ENCODE data around the gene LAMA4. TPM values are rescaled to one million over a fixed set of nuclear protein-coding genes. Genes with fewer than 3 reads are reported as not detected.

LAMA4 gene
- total RNA-seq, 1 donor from 2014 or later = 103 TPM

DNA sequence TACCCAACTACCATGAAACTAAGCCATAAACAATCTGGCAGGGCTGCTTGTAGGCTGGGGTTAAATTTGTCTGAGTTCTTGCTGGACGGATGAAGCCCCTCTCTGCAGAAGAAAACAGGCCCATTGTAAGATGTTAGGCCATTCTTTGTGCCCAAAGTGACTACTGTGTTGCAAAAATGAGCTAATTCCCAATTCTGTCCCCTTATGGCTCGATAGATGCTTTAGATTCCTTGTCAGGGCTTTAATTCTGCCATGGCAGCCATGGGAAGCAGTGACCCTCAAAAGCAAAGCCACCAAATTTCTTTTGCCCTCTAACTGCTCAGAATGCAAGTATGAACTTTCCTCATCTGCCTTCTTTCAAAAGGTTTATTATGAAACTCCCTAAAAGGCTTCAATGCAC, 45.2 kb downstream of the LAMA4 start:
- H3K27me3 ChIP-seq (ENCODE audit: low read depth) = no peaks in the 10 kb centered on the region
- H3K4me3 ChIP-seq = no peak overlapping the region
- intact Hi-C loops (cut with micrococcal nuclease) = no loop called here
- DNase-seq = no peak
- H3K9me3 ChIP-seq (replicated peaks) = no peaks in the 10 kb centered on the region
- H3K27ac ChIP-seq (replicated peaks) = peak overlapping the region; percentile 28
- peaks cover 94% of the 10 kb centered on the region for H3K36me3 ChIP-seq
- TF ChIP-seq, protein P1, sequence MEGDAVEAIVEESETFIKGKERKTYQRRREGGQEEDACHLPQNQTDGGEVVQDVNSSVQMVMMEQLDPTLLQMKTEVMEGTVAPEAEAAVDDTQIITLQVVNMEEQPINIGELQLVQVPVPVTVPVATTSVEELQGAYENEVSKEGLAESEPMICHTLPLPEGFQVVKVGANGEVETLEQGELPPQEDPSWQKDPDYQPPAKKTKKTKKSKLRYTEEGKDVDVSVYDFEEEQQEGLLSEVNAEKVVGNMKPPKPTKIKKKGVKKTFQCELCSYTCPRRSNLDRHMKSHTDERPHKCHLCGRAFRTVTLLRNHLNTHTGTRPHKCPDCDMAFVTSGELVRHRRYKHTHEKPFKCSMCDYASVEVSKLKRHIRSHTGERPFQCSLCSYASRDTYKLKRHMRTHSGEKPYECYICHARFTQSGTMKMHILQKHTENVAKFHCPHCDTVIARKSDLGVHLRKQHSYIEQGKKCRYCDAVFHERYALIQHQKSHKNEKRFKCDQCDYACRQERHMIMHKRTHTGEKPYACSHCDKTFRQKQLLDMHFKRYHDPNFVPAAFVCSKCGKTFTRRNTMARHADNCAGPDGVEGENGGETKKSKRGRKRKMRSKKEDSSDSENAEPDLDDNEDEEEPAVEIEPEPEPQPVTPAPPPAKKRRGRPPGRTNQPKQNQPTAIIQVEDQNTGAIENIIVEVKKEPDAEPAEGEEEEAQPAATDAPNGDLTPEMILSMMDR (IDR thresholded peaks at IDR 0.05; ENCODE audit: borderline replicate concordance) = no peak
- H3K4me1 ChIP-seq = peaks cover 69% of the 10 kb centered on the region

DNA sequence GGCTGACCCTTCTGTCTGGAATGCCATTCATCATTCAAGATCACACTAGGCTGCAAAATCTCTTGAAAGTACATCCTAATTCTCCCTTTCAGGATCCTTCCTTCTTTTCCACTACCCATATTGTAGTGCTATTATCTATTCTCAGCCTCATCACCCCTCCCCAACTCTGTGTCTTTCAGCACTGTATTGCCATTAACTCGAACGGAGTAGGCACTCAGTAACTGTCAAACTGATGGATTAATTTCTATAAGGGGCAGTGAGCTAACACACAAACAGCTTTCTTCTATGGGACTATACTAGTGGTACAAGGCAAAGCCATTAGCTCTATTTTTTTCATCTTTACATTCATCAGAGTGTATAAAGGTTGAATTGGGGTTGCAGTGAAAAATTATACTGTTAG, 46.6 kb downstream of the LAMA4 start:
- H3K4me1 ChIP-seq = peaks cover 70% of the 10 kb centered on the region
- peaks cover 88% of the 10 kb centered on the region for H3K36me3 ChIP-seq
- no peaks in the 10 kb centered on the region for H3K27me3 ChIP-seq (ENCODE audit: low read depth)
- intact Hi-C loops (cut with micrococcal nuclease) = no loop called here
- H3K4me3 ChIP-seq = no peak overlapping the region
- TF ChIP-seq, protein P1 (IDR thresholded peaks at IDR 0.05; ENCODE audit: borderline replicate concordance) = no peak
- no peaks in the 10 kb centered on the region for H3K9me3 ChIP-seq (replicated peaks)
- DNase-seq = no peak
- no peak overlapping the region for H3K27ac ChIP-seq (replicated peaks)

DNA sequence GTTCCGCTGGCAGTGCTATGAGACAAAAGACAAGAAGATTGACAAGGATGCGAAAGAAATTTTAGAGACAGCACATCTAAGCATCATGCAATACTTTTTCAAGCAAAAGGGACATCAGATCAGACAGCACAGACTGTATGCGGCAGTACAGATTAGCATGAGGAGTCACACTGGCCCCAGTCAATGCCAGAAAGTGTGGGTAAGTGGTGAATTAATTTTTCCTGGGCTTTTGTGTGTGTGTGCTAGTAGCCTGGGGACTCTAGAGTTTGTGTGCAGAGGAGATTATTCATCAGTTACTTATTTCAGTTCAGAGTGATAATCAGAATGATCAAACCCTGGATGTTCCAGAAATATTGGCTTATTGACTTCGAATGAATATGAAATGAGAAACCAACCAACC, 47.2 kb downstream of the LAMA4 start:
- Histone ChIP-seq H3K4me1 (peaks cover 76% of the 10 kb centered on the region), H3K27ac (replicated peaks) (no peak overlapping the region), H3K36me3 (peaks cover 85% of the 10 kb centered on the region), H3K4me3 (no peak overlapping the region), H3K27me3 (ENCODE audit: low read depth) (no peaks in the 10 kb centered on the region), H3K9me3 (replicated peaks) (no peaks in the 10 kb centered on the region)
- intact Hi-C loops (cut with micrococcal nuclease) = no loop called here
- DNase-seq = no peak
- TF ChIP-seq, protein P1 (IDR thresholded peaks at IDR 0.05; ENCODE audit: borderline replicate concordance) = no peak

DNA sequence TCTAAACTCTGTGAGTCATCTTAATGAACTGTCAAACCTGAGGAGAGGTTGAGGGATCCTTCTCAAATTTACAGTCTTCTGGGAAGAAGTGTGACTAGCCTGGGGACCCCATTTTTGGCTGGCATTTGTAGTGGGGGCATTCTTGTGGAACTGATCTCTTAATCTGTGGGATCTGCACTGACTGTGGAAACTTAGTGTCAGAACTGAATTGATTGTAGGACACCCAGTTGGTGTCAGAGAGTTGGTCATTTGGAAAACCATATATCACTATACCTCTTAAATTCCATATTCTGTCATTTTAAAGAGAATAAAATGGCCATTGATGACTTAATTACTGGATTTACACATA, 48.3 kb downstream of the LAMA4 start:
- Histone ChIP-seq H3K27me3 (ENCODE audit: low read depth) (no peaks in the 10 kb centered on the region), H3K4me3 (no peak overlapping the region), H3K36me3 (peaks cover 85% of the 10 kb centered on the region), H3K4me1 (peaks cover 69% of the 10 kb centered on the region), H3K27ac (replicated peaks) (peak overlapping the region; percentile 43), H3K9me3 (replicated peaks) (no peaks in the 10 kb centered on the region)
- intact Hi-C loops (cut with micrococcal nuclease) = no loop called here
- TF ChIP-seq, protein P1 (IDR thresholded peaks at IDR 0.05; ENCODE audit: borderline replicate concordance) = no peak
- DNase-seq = no peak

DNA sequence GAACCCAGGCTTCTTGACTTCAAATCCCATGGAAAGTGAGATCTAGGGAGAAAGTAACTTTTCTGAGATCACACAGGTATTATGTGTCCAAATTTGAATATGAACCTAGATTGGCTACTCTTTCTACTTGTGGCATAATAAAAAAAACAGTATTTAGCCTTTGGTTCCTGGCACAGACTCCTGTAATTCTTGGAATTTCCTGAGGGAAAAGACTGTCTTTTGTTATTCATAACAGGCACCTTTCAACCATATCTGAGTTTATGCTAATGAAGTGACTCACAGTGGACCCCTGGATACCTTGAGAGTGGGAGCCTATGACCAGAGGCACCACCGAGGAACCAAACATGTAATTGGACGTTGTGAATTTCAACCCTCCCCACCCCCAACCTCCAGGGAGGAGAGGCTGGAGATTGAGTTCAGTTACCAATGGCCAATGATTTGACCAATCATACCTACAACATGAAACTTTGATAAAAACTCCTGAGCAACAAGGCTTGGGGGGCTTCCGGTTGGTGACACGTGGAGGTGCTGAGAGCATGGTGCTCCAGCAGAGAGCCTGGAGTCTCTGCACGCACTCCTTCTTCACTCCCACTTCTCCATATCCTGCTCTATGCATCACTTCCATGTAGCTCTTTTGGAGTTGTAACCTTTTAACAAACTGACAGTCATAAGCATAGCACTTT, 48.8 kb downstream of the LAMA4 start:
- H3K36me3 ChIP-seq = peaks cover 85% of the 10 kb centered on the region
- intact Hi-C loops (cut with micrococcal nuclease) = no loop called here

More for the DNA sequence above, 48.8 kb downstream of the LAMA4 start:
- TF ChIP-seq, protein P1 (IDR thresholded peaks at IDR 0.05; ENCODE audit: borderline replicate concordance) = peak; percentile 10
- DNase-seq = no peak
- Histone ChIP-seq H3K9me3 (replicated peaks) (no peaks in the 10 kb centered on the region), H3K4me3 (no peak overlapping the region), H3K27ac (replicated peaks) (peak overlapping the region; percentile 58), H3K4me1 (peaks cover 65% of the 10 kb centered on the region), H3K27me3 (ENCODE audit: low read depth) (no peaks in the 10 kb centered on the region)

Data from left ventricle myocardium inferior (tissue), 1 donor.